GM21737 (cell line): Measurements from ENCODE around the gene CNTN4.
"Not testable (repeated sequence)": the region's sequence is repeated elsewhere in the genome, so short reads cannot be mapped to it uniquely, and the experiment has no call there.

Source experiments
- ATAC-seq: cut with Tn5 transposase; IDR thresholded peaks from one replicate; pipeline ENCODE4 v1.9.1; 2021; ENCODE audit warnings: mild to moderate bottlenecking, moderate library complexity; ENCODE audit not compliant: unreplicated experiment

CNTN4 gene

DNA sequence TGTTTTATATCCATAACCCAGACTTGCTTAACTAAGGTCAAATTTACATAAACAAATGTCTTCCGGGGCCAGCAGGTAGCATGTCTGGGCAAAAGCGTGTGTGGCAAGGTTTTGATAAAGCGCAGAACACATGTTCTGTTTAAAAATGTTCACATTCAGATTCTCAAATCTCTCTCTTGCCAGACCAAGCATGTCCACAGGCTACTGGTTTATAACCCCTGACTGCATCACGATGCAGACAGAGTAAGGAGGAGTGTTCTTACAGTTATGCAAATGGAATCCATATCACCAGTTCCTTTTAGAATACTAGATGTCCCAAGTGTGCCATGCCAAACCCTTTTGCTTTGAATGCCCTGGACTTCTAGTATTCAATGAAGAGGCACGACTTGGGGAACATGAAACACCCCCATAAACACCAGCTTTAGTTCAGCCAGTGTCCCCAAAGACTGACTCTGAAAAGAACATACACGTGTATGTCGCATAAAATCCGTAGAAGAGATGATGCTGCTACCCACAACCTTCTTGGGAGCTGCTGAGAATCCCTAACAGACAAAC lies 412.0 kb downstream of the CNTN4 start:
- ATAC-seq = no peak

DNA sequence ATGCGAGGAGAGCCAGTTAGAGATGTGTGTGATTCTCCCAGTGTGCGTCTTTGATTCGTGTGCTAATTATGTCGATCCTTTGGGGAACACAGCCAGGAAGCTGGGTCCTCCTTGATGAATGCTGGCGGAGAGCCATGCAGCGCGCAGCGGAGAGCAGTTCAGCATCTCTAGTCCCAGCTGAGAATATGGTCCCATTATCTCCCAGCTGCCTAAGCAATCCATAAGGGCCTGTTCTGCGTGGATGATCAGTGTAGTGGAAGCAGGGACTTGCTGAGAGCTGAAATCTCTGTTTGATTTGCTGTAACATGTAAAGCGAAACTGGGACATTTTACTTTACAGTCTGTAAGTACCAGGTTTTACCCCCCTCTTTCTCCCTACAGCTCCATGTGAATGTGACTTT lies 412.7 kb downstream of the CNTN4 start:
- ATAC-seq = no peak

DNA sequence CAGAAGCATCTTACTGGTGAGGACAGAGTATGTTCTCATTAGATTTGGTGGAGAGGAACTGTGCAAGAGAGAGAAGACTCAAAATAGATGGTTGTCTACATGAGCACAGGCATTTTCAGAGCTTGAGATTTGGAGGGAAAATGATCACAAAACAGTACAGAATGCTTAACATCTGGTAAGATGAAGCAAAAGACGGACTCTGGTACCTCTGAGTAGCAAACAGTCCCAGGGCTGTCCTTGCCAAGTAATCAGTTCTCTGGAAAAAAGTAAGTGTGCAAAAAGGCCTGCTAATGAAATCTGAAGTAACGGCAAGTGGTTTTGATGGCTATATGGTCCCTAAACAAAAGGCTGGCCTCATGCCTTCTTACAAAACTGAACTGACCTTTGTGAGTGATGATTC lies 414.2 kb downstream of the CNTN4 start:
- no peak for ATAC-seq

DNA sequence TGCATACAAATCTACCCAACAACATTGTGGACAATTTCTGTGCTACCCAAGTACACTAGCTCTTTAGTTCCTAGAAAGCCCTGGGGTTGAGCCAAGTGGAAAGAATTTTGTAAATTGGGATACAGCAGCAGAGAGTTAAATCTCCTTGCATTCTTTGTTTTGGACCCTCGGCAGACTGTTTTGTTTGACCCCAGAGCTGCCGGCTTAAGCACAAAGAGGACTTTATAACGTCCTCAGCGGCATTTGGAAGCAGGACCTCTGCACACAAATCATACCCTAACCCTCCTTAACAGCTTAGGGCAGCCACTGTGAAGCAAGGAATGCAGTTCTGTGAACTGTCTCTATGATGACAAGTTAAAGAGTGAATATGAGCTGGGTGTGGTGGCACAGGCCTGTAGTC lies 415.3 kb downstream of the CNTN4 start:
- ATAC-seq = no peak

DNA sequence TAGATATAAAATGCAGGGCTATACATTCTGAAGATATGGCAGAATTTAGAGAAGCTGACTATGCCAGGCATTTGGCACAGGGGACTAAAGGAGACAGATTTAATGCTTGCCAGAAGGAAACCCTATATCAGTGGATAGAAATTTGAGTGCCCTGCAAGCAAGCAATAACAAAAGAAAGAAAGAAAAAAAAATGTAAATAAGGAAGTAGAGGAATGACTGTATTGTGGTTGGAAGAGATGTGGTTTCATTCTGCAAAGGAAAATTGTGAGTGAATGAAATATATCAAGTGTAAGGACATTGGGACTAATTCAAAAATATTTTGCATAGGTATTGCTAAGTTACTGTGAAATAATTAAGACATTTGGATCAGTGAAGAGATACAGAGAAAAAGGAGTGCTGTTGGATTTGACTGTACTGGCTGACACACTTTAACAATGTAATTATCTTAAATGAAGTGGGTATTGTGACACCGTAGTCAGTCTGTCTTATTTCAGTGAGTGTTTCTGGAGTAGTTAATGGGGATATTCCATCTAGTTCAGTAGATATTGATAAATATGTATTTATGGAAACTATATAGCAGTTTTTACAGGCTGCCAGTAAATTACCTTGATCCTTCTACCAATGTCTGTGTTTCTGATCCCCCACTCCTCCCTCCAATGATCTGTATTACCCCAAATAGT lies 418.2 kb downstream of the CNTN4 start:
- ATAC-seq = no peak

DNA sequence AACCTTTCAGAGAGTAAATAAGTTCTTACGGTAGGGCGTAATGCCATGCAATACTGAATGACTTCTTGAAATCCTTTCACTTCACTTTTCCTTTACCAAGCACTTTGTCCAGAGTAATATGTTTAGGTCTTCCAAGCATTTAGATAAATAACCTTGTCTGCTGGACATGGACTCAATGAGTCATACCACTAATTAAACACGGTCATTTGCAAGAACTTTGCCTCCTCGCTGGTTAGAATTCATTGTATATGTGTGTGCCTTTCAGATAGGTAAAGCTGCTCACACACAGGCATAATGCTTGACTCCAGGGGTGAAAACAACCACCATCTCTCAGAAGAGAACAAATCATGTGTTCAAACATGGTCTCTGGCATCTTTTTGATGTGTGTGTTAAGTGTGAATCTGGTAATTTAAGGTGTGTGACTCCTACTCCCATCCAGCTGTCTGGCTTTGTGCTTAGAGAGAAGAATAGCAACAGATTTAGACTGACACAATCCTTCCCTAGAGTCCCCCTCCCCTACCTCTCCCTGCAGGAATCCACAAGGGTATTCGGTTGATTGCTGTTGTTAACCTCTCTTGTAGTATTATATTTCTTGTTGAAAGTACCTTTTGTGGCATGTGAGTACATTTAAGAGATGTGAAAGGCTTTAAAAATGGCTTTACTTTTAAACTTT lies 419.0 kb downstream of the CNTN4 start:
- ATAC-seq = no peak

DNA sequence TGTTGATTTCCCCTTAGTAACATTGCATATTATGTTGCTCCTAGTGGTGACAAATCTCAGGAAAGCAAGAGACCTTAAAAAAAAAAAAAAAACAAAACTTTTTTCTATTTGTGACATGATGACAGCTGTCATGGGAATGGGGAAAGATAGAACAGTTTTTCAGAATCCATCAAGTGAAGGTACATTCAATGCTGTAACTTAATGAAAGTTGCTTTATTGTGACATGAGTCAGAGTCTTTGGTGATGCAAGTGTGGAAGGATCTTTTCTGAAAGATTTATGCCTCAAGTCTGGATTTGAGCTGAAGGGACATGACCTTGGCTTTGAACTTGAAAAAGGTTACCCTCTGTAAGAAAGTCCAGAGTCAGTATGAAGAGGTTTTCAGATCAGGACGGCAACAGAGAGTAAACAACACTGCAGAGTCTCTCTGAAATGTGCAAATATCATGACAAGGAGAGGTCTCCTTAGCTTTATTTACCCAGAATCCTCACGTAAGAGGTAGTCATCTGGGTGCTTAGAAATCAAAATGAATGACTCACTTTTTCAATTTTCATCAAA lies 424.7 kb downstream of the CNTN4 start:
- ATAC-seq = no peak

DNA sequence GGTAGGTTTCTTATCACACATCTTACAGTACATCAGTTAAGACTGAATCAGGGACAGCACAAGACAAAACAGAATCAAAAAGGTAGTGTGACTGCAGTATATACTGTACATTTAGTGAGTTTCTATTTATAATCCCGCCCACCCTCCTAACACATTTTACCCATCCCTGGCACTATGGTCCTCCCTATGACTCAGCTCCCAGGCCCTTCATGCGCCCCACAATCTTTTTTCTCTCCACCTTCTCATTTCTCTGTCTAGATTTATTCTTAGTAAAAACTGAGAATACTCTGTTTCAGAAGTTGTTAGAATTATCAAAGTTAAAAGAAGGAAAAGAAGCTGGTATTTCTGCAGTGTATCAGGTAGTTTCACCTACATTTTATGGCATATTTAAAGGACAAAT lies 427.3 kb downstream of the CNTN4 start:
- no peak for ATAC-seq

DNA sequence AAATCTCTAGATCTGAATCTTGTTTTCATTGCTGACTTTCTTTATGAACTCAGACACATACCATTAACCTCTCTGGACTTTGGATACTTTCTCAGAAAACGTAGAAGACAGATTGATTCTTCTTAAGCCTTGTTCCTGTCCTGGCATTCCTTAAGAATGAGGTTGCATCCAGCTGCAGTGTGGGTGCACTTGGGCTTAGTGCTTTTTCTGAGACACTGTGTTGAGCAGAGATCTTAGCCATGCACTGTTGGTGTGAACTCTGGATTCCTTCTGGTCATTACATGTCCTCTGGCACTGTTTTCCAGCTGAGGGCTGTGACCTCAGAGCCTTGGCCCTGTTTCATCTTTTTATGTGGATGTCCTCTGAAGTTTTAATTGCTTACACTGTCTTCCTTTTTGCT lies 428.3 kb downstream of the CNTN4 start:
- no peak for ATAC-seq

DNA sequence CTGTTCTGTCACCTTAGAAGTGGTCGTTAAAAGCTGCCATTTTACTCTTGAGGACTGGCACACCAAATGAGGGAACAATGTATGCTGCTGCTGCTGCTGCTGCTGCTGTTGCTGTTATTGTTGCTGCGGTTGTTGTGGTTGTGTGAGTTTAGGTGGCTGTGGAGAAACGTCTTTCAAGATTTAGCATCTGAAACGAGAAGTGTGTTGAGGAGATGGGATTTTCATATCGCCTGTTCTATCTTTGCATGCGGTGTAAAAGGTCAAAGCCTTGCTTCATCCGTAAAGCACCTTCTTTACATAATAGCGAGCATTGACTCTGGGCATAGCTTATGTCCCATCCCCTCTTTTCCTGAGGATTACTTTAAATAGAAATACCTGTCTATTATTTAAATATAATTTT lies 428.7 kb downstream of the CNTN4 start:
- not testable (repeated sequence) for ATAC-seq

DNA sequence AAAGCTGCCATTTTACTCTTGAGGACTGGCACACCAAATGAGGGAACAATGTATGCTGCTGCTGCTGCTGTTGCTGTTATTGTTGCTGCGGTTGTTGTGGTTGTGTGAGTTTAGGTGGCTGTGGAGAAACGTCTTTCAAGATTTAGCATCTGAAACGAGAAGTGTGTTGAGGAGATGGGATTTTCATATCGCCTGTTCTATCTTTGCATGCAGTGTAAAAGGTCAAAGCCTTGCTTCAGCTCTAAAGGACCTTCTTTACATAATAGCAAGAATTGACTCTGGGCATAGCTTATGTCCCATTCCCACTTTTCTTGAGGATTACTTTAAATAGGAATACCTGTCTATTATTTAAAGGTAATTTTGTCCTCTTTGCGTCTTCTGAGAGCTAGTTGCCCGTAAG lies 436.1 kb downstream of the CNTN4 start:
- ATAC-seq = not testable (repeated sequence)

DNA sequence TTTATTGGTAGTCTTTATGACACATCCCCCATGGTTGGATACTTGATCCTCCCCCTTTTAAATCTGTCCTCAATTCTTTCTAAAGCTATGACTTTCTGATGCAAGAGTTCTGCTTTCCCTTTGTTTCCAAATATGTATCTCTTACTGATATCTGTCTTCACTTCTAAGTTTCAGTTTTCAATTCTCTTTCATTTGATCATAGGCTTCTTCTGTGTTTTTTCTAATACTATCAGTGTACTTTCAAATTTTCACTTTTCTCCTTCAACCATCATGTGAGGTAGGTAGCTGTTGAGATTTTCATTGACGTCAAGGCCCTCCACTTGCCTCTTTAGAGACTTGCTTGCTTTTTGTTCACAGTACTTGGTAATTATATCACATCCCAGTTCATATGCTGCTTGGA lies 436.5 kb downstream of the CNTN4 start:
- no peak for ATAC-seq

DNA sequence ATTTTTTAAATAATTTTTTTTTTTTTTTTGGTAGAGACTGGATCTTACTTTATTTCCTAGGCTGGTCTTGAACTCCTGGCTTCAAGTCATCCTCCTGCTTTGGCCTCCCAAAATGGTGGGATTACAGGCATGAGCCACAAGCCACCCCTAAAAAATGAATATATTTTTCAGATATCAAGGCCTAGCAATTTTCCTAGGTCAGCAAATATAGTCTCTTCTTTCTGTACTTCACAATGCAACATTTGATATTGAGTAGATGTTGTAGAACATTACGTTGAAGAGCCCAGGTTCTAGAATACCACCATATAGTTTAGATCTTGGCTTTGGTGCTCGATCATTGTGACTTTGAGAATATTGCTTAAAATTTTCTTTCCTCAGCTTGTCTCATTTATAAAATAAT lies 437.9 kb downstream of the CNTN4 start:
- ATAC-seq = no peak

DNA sequence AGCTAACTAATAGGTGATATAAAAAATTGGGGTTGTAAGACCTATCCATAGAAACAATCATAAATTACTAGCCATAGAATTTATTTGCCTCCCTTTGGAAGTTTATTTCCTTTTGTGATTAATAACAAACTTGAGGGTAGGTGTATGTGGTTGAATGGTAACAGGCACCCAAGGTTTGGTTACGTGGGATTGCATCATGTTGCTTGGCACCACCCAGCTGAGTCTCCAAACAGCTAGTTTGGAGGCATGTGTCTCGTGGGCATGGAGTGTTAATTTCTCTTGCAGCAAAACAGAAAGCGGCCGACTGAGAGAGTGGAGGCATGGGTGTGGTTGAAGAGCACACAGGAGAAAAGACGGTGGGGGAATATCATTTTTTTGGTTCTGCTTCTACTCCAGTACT lies 441.4 kb downstream of the CNTN4 start:
- no peak for ATAC-seq

DNA sequence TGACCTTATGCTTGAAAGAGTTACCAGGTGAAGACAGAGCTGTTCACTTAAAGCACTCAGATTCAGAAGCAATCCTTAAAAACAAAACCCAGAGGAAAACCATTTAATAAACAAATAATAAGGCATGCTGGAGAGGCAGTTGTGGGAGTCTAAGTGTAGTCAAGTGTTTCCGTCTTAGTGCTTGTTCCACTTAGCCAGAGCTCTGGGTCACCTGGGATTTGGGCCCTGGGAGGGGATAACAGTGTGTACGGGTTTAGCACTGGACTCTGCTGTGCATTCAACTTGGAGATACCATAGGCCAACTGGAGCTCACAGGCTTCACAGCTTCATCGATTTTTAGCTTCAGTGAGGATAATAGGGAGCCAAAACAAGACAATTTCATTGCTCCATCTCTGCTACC lies 444.6 kb downstream of the CNTN4 start:
- no peak for ATAC-seq

DNA sequence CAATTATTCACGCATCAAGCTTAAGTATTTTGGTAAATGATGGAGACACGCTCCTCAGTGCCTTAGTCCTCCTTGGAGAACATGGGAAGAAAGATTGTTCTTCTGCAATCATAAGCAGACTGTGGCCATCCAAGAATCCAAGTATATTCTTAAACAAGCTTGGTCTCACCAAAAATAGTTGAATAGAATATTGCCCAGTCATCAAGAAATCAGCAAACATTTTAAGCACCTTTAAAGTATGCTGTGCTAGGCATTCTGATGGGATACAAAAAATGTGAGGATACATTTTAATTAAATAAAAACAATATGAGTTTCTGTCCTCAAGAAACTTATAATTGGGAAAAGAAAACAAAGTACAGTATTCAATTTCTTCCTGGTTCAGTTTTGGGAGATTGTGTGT lies 445.5 kb downstream of the CNTN4 start:
- ATAC-seq = no peak

DNA sequence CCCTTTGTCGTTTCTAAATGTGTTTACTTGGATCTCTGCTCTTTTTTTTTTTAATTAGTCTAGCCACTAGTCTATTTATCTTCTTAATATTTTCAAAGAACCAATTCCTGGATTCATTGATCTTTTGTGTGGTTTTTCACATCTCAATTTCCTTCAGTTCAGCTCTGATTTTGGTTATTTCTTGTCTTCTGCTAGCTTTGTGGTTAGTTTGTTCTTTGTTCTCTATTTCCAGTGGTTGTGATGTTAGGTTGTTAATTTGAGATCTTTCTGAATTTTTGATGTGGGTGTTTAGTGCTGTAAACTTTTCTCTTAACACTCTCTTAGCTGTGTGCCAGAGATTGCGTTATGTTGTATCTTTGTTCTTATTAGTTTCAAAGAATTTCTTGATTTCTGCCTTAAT lies 446.1 kb downstream of the CNTN4 start:
- ATAC-seq = no peak

DNA sequence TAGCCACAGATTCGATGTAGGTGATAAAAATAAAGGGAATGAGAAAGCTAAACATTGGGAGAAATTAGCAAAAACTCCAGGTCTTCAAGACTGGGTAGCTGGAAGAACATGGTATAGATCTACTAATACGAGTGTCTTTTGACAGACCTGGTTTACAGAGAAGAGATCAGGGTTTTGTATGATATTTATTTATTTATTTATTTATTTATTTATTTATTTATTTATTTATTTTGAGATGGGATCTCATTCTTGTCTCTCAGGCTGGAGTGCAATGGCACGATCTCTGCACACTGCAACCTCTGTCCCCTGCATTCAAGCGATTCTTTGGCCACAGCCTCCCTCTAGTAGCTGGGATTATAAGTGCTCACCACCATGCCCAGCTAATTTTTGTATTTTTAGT lies 448.4 kb downstream of the CNTN4 start:
- no peak for ATAC-seq

DNA sequence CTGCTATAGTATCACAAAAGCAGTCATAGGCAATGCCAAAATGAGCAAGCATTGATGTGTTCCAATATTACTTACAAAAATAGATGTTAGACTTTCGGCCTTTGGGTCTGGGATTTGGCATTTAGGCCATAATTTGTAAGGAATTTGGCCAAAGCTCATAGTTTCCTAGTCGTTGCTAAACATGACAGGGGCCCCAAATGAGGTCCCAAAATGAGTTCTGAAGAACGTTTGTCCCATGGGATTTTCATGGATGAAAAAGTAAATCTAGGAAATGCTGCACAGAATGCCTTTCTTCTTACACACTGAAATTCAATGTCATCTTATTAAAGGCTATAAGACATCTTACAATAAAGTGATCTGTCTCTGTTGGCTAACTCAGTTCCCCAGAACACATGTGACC lies 456.0 kb downstream of the CNTN4 start:
- no peak for ATAC-seq

DNA sequence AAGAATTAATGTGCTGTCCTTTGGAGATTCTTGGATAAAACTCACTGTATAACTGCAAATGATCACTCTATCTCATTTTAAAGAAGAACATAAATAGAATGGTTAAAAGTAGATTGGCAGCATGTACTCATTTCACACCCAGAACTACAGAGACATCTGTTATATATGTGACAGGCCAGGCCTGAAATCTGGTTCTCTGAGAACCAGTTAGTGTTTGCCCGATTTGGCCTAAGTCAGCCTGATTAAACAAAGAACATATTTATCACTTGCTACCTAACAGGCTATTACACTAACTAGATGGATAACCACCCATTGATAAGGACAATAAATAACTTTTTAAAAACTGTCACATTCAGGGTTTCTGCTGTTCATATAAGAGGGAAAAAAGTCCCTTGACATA lies 460.1 kb downstream of the CNTN4 start:
- ATAC-seq = no peak

DNA sequence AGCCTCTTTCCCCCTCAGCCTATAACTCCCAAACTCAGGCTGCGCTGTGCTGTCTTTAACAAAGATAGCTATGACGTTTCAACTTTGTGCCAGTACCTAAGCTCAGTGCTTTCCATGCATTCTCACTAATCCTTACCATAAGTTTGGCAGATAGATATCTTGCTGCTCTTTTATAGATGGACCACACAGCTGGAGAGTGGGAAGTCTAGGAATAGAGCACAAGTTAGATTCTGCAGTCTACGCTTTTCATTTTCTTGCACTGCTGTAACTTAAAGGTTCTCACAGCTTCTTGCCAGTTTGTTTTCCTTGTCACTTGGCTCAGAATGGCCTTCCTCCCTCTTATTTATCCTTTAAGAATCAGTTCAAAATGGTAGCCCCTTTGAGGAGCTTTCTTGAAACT lies 468.8 kb downstream of the CNTN4 start:
- no peak for ATAC-seq

DNA sequence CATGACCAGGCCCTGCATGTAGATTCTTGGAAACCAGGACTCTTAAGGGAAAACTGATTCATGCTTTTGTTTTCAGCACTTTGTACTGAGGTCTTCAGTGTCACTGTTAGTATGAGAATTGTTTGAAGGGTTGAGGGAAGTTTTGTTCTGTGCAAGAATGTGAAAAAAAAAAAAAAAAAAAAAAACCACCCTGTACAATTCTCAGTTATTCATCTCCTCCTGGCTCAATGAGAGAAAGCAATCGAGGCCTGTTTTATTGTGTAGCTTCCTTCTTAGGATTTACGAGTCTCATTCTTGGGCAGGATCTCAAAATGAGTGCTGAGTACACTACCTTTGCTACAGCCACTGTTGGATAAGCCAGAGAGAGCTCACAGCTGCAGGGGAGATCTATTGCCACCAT lies 469.5 kb downstream of the CNTN4 start:
- ATAC-seq = no peak
